GM10847 (cell line): Measurements from ENCODE around the gene GAREM1.

ENCODE experiments used
- POLR2A ChIP-seq: IDR thresholded peaks from 2 replicates; pipeline ENCODE4 v1.6.1; 2011; ENCODE audit not compliant: insufficient read length; ENCODE audit errors: extremely low read depth

Gene GAREM1

DNA sequence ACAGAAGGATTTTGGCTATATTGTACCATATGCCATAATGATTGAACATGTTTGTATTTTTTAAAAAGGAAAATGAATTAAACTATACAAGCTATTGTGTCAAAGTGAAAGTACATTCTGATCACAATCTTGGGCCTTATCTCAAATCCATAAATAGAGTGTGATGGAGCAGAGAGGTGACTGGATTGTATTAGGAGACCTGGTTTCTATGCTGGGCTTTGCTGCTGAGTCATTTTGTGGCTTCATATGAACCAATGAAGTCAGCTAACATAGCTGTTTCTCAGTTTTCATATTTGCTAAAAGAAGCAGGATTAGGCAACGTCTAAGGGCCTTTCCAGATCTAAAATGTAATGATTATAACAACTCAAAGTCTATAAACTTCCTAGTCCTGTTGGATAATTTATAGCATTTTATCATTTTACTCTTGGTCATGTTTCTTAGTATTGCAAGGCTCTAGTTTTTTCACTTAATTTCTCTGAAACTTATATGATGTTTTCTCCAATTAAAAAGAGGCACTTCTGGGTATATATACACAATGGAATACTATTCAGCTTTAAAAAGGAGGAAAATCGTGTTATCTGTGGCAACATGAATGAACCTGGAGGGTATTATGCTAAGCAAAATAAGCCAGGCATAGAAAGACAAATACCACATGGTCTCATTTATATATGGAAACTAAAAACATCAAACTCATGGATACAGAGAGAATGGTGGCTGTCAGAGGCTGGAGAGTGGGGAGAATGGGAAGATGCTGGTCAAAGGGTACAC is 168.5 kb downstream of the GAREM1 start:
- no peak for TF ChIP-seq POLR2A

DNA sequence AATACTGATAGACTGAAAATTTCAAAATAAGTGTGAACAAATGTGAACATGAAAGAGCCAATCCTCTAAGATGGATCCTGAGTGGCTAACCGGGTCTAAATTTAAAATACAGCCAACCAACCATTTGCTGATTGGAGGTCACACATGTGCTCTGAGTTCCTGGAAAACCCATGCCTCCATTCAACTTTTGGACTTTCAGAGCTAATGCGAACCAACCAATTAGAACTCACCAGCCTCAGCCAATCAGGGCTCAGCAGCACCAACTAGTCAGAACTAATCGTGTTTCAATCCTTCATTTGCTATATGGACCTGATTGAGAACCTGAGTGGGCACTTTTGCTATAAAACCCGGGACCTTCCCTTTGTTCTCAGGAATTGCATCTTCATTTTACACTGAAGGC is 169.3 kb downstream of the GAREM1 start:
- TF ChIP-seq POLR2A: no peak

DNA sequence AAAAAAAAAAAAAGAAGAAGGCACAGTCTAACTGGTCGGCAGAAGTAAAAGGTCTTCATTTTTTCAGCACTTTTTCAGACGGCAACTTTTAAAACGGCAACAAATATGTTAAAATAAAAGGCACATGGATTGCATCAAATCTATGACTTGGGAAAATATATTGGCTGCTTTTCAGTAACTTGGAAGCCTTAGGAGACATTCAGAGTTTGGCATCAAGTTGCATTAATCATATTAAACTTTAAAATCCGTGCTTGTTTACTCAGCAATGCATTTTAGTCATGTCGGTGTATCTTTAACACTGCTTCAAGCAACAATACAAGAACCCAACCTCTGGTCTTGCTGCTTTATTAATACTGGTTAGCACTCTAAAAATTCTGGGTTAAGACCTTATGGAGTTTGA is 169.8 kb downstream of the GAREM1 start:
- no peak for TF ChIP-seq POLR2A

DNA sequence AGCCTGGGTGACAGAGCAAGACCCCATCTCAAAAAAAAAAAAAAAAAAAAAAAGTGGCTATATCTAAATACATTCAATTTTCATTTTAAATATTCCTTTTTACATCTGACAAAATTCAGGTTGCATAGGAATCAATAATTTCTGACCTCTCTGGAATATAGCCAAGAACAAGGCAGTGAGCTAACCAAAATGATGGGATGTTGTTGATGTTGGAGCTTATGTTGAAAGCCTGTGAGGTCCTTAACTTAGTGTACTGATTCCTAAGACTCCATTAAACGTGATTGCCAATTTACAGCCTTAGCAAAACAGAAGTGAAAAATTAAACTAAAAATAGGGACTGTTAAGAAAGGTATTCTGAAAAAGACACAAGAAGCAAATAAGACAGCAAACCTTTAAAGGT is 171.2 kb downstream of the GAREM1 start:
- TF ChIP-seq POLR2A: no peak

DNA sequence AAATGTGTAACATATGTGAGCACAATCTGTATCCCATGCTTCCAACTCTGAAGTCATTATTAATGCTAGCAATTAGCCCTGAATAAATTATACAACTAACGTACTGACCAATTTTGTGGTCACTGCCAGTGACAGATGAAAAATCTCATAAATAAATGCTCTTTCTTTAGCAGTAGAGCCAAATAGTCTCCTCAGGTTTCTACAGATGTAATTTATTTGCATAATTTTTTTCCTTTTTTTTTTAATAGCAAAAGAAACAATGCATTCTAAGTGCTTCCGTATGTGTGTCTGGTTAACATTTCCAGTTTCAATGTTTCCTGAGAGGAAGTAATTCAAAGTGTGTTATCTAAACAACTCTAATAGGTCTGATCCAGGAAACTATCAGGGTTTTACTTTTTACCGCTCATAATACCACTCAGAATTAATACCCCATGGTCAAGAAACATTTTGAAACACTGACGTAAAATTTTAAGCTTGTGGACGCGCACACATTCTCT is 172.5 kb downstream of the GAREM1 start:
- no peak for TF ChIP-seq POLR2A

DNA sequence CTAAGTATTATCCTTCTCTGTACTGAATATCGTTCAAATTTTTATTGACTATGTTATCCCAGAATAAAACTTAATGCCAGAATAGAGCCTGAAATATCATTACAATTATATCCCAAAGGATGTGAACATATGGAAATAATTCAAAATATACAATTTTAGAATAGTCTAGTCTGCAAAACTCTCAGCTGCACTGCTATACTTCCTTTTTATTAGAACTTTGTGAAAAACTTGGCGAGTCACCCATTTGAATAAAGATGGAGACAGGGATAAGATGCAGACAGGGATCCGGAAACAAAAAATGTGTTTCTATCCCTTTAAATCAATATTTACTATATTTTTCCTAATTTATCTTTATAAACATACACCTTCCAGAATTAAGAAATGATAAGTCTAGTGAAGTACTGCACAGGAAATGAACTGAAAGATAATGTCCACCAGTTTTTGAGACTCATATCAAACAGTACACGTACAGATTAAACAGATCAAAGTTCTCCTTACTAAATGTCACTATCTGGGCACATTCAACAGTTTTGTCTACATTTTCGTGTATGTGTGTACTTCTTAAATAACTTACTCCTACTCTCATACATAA is 173.0 kb downstream of the GAREM1 start:
- TF ChIP-seq POLR2A: no peak

DNA sequence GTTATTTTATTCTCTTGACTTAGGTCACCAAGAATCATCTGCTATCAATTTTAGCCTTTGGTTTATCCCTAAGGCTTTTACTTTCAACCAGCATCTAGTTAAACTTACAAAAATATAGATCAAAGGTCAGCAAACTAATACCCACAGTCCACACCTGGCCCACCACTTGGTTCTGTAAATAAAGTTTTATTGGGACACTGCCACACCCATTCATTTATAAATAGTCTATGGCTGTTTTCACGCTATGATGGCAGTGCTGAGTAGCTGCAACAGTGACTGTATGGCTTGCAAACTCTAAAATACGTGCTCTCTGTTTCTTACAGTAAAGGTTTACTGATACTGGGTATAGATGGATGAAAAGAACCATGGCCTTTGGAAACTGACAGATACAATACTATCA is 173.8 kb downstream of the GAREM1 start:
- no peak for TF ChIP-seq POLR2A

DNA sequence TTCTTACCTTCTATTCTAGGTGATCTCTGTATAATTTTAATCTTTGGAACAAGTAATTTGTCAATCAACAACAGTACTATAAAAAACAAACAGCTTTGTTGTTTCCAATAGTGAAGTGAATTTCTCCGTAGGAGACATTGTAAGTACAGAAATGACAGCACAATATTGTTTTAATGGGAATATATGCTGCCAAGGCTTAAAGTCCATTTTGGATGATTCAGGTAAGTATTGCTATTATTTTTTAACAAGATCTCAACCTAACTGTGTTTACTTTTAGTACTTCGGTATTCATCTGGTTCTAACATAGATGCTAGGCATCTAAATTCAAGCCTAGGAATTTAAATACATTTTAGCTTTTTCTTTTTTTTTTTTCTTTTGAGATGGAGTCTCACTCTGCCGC is 175.1 kb downstream of the GAREM1 start:
- no peak for TF ChIP-seq POLR2A

DNA sequence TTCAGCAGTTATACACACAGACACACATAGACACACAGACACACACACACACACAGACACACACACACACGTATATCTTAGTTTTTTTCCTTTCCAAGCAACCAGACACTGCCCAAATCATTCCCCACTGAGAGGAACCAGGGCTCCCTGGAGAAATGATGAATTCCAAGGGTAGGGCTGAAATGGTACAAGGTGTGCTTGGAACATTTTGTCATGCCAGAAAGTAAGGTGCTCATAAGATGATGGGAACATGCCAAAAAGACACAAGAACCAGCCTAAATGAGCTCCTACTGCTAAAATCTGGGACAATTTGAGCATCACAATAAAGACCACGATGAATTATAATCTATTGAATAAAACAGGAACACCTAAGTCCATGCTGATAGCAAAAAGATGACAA is 177.6 kb downstream of the GAREM1 start:
- no peak for TF ChIP-seq POLR2A

DNA sequence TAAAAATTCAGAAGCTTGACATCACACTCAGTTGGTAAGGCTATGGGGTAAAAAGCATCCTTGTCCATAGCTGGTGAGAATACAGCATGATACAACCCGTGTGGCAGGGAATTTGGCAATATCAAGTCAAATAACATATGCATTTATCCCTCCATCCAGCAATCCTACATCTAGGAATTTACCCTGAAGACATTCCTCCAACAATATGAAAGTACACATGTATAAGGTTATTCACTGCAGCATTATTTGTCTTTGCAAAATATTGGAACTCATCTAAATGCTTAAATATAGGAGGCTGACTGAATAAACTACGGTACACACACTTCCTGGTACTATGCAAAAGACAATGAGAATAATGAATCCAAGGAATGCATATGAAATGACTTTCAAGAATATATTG is 179.9 kb downstream of the GAREM1 start:
- TF ChIP-seq POLR2A: no peak

DNA sequence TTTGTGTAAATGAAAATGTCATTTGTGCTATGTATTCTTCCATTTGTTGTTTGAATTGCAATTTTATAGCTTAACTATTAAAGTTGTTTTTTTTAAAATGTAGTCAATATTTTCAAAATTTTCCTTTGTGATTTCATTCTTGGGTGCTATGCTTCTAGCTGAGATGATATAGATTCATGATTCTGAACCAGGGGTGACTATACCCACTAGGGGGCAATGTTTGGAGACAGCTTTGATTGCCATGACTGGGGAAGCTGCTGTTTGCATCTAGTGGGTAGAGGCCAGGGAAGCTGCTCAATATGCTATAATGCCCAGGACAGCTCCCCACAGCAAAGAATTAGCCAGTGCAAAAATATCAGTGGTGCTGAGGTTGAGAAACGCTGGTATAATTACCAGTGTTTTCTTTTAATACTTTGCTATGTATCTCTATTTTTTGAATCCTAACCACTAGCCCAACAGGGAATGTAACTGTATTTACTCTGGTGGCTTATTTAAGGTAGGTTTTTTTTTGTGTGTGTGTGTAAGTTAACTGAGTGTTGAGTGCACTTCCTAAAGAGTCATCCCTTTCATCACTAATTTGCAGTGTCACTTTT is 181.1 kb downstream of the GAREM1 start:
- TF ChIP-seq POLR2A: no peak

DNA sequence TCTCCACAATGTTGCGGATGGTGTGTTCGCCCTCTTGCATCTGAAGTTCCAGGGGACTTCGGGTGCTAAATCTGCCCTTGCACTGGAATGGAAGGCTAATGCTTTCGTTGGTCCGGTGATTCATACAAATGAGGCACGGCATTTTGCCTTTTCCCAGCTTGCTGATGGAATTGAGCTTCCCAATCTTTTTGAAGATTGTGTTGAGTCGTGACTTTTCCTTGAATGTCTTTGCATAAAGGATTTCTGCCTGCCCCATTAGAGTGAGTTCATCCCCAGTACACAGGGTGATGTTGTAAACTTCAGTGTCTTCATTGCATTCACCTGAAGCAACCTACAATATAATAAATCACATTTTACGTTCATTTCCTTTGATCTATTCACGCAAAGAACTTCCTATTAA is 182.8 kb downstream of the GAREM1 start:
- TF ChIP-seq POLR2A: no peak

DNA sequence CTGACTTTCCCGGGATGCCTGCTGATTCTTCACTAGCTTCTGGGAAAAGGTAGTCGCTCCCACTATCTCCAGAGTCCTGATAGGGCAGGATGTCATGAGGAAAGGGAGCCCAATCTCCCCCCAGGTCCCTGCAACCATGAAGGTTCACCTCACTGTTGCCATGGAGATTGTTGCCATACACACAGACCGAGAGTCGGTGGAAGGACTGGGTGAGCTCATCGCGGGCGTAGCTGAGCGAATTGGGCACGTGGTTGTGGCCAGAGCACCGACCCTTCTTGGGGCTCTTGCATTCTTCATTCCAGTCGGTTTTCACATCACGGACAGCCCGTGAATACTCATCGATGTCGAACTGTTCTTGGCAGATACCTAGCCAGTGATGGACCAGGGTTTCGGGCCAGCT is 183.4 kb downstream of the GAREM1 start:
- TF ChIP-seq POLR2A: no peak

DNA sequence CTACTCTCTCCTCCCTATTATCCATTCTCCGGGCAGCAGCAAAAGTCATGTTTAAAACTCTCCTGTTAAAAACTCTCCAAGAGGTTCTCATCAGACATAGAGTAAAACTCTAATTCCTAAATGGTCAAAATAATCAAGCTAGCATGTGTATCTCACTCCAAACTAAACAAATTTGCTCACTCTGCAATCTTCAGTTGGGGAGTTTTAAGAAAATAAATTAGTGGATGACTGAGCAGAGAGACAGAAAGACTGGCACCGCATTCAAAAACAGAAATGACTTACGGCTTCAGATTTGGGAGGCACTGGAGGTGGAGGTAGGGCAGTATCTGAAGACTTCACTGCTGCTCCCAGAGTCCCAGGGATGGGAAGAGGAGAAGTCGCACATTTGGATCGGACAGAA is 183.9 kb downstream of the GAREM1 start:
- no peak for TF ChIP-seq POLR2A

DNA sequence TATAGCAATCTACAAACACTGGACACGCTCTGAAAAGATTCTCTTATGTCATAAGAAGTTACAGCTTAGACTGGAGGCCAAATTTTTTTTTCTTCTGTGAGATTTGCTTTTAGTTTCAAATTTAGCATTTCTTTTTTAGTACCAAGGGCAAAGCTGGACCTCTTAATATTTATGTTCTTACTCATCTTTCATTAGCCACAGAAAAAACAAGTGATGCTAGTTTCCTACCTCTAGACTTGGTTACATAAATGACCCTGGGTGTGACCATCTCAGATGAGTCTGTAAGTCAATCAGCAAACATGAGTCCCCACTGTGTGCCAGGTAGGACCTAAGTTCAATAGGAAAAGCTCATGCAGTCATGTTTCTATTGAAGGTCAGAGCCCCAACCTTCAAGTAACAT is 186.4 kb downstream of the GAREM1 start:
- TF ChIP-seq POLR2A: no peak

DNA sequence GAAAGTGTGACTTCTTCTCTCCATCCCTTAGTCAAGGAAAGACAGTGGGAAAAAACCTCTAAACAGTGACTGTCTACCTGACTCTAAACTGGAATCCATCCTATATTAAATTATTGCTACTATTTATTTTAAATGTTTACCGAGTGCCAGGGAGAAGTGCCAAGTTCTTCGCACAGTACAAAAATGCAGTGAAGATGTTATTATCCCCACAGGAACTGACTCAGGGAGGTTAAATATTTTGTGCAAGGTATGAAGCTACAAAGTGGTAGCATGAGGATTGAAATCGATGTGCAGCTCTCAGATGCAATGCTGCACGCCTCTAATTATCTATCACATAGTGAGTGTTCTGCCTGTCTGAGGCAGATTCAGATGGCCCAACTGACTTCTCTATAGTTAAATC is 189.8 kb downstream of the GAREM1 start:
- no peak for TF ChIP-seq POLR2A
